Ishikawa (cell line): Measurements from ENCODE around the gene GLO1.

Source experiments
- EP300 ChIP-seq: IDR thresholded peaks from 2 replicates; pipeline ENCODE4 v1.6.1; 2012; ENCODE audit warnings: borderline replicate concordance
- FOXM1 ChIP-seq: IDR thresholded peaks from 2 replicates; pipeline ENCODE4 v1.6.1; 2012; ENCODE audit warnings: low read depth, borderline replicate concordance
- RAD21 ChIP-seq: IDR thresholded peaks from 2 replicates; pipeline ENCODE4 v1.6.1; 2012; ENCODE audit warnings: low read depth
- REST ChIP-seq: IDR thresholded peaks from 2 replicates; pipeline ENCODE4 v1.6.1; 2012; ENCODE audit warnings: low read depth, mild to moderate bottlenecking
- TCF12 ChIP-seq: IDR thresholded peaks from 2 replicates; pipeline ENCODE4 v1.6.1; 2012; ENCODE audit warnings: low read depth
- ZBTB7A ChIP-seq: IDR thresholded peaks from 2 replicates; pipeline ENCODE4 v1.6.1; 2012; ENCODE audit warnings: low read depth

- TF ChIP-seq TCF12 (peak; percentile 40; the same call in 1 of the 2 replicates), RAD21 (no peak), EP300 (no peak), REST (no peak), ZBTB7A (peak; percentile 81), FOXM1 (no peak)
Observed at GRCh38 chr6:38639498-38640215, 63.3 kb downstream of the GLO1 start, which contains the start of gene BTBD9.
